Spinal cord (tissue), 10 donors: ENCODE results near the gene TBC1D22A. TPM values are rescaled to one million over a fixed set of nuclear protein-coding genes. Genes with fewer than 3 reads are reported as not detected.
A peak's percentile ranks its signal among the peaks of the same experiment; 100 is the strongest.

Source experiments
- DNase-seq, 6 donors: peaks; one replicate each; pipeline versions ENCODE4 v3.0.0 to v3.0.0-alpha.2; 2013 to 2015; ENCODE audit warnings: low spot score in 6 of 6, low read depth in 4 of 6
- H3K27ac ChIP-seq: one replicate; pipeline ENCODE4 v1.5.1; 2013; ENCODE audit warnings: low read depth, low read length, control low read depth
- H3K27me3 ChIP-seq: one replicate; pipeline ENCODE4 v1.6.1; 2013; ENCODE audit warnings: low read length; ENCODE audit not compliant: control insufficient read depth, insufficient read depth
- H3K36me3 ChIP-seq: one replicate; pipeline ENCODE4 v1.6.1; 2013; ENCODE audit warnings: low read length; ENCODE audit not compliant: control insufficient read depth, insufficient read depth
- H3K4me1 ChIP-seq: one replicate; pipeline ENCODE4 v1.6.1; 2013; ENCODE audit warnings: low read length; ENCODE audit not compliant: control insufficient read depth, insufficient read depth
- H3K4me3 ChIP-seq: one replicate; pipeline ENCODE4 v1.5.1; 2013; ENCODE audit warnings: low read depth, low read length, control low read depth
- H3K9me3 ChIP-seq: one replicate; pipeline ENCODE4 v1.6.1; 2013; ENCODE audit warnings: low read length; ENCODE audit not compliant: control insufficient read depth, insufficient read depth
- WGBS: methylation state at CpG from one replicate; pipeline ENCODE4 v1.1.5; 2013; ENCODE audit warnings: missing lambda C conversion rate; ENCODE audit not compliant: insufficient coverage; 5-methylcytosine and 5-hydroxymethylcytosine counted together
- polyA plus RNA-seq, 2 donors: library from polyadenylated mRNA; unstranded; fragments of 120-200 nt; gene quantifications; one replicate each; pipeline ENCODE4 v1.2.1, GENCODE V29; 2013; ENCODE audit not compliant: insufficient read length in 2 of 2
- total RNA-seq, 2 donors: library from RNA; depleted of rRNA in 1 of 2; stranded (reverse); fragments of 120-200 nt in 1 of 2; fragments of >200 nt in 1 of 2; gene quantifications; one replicate each; pipeline versions ENCODE4 v1.2.3 to v1.2.4, GENCODE V29; 2013 to 2014
- donor health status: healthy.

Gene TBC1D22A
- total and polyA plus RNA-seq, 4 donors, result 7.1 to 14.6 (median 10.8) TPM

DNA sequence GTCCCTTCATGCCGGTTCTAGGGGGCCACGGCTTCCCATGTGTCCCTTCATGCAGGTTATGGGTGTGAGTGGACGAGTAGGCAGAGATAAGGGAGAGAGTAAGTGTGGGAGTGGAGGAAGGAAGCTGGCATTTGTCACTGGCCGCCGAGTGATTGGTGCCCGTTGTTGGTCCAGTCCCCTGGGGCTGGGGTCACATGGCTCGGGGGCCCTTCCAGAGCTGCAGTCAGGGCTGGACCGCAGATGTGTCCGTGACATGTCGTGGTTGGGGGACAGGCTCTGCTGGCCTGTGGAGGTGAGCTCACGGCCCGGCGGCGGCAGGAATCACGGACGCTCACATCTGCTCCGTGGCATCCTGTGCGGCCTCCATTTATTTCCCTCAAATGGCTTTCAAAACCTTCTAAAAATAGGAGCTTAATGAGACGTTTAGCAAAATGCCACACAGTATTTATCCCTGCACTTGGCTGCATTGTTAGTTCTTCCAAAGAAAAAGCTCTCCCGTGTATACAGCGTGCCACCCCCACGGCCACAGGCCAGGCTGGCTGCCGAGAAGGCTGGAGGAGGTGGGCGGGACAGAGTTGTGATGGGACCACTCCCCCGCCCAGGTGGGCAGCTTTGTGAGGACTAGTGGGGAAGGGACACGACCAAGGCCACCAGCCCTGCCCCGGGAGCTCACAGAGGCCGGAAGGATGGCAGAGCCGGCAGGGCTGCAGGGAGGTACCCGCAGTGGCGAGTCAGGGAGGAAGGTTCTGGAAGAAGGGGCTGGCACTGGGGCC, 386.7 kb downstream of the TBC1D22A start:
- H3K4me3 ChIP-seq, result no peak overlapping the region
- 67% methylated on average over 30 of the region's 31 CpGs for WGBS
- no peaks in the 10 kb centered on the region for H3K9me3 ChIP-seq
- H3K27me3 ChIP-seq, result no peaks in the 10 kb centered on the region
- H3K36me3 ChIP-seq, result peaks cover 22% of the 10 kb centered on the region
- no peak overlapping the region for H3K27ac ChIP-seq
- H3K4me1 ChIP-seq, result peaks cover 19% of the 10 kb centered on the region
- peak in 1 of 6 donors; percentile 65 for DNase-seq

DNA sequence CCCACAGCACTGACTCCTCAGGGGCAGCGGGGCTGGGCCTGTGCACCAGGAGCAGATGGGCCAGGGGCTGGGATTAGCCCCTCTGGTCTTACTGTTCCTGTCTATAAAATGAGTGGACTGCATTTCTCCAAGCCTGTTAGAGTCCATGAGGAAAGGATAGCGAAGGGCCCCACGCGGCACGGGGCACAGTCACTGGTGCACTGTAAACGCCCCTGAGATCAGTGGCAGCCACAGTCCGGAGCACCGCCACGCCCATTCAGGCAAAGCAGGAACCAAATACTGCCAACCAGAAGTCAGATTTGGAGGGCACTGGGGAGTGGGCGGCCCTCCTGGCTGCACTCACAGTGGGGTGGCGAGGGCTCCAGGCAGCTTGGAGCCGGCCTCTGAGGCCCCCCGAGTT, 387.5 kb downstream of the TBC1D22A start:
- no peak overlapping the region for H3K27ac ChIP-seq
- H3K4me1 ChIP-seq, result peaks cover 27% of the 10 kb centered on the region
- 94% methylated on average over 13 of the region's 13 CpGs for WGBS
- H3K36me3 ChIP-seq, result peaks cover 22% of the 10 kb centered on the region
- H3K27me3 ChIP-seq, result no peaks in the 10 kb centered on the region
- no peak for DNase-seq
- H3K4me3 ChIP-seq, result no peak overlapping the region
- H3K9me3 ChIP-seq, result no peaks in the 10 kb centered on the region

DNA sequence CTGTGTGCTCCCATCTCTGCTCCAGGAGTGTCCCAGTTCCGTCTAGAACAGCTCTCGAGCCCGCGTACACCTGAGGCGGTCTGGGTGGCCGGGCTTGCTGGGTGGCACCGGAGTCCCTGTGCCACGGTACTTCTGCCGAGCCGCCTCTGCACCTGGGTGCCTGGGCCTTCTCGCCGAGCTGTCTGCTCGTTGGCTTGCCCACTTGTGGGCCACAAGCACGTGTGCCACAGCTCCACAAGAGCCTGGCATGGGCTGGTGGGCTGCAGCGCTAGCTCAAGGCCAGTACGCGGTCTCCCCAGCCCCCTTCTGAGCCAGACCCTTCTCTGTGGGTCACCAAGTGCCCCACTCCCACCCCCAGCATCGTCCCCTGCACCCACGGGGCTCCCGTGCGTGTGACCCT, 388.0 kb downstream of the TBC1D22A start:
- DNase-seq, result no peak
- peaks cover 32% of the 10 kb centered on the region for H3K4me1 ChIP-seq
- no peak overlapping the region for H3K27ac ChIP-seq
- no peaks in the 10 kb centered on the region for H3K9me3 ChIP-seq
- WGBS, result 98% methylated on average over 21 of the region's 21 CpGs
- H3K27me3 ChIP-seq, result no peaks in the 10 kb centered on the region
- H3K4me3 ChIP-seq, result no peak overlapping the region
- peaks cover 22% of the 10 kb centered on the region for H3K36me3 ChIP-seq

DNA sequence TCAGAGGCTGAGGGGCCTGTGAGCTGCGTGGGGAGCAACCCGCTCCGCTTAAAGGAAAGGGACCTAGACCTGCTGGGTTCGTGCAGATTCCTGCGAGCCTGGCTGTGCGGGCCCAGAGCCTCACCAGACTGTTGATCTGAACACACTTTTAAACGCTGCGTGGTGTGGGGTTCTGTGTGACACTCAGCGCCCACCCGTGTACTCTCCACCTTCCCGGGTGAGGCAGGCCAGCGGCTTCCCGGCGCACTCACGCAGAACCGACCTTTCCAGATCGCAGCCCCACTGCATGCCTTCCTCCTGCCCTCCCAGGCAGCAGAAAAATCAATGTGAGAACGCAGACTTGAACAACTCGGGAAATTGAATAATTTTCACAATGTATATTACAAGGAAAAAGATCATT, 388.6 kb downstream of the TBC1D22A start:
- no peaks in the 10 kb centered on the region for H3K27me3 ChIP-seq
- H3K4me3 ChIP-seq, result no peak overlapping the region
- peaks cover 22% of the 10 kb centered on the region for H3K36me3 ChIP-seq
- H3K27ac ChIP-seq, result no peak overlapping the region
- WGBS, result 98% methylated on average over 15 of the region's 19 CpGs
- H3K4me1 ChIP-seq, result peaks cover 34% of the 10 kb centered on the region
- no peaks in the 10 kb centered on the region for H3K9me3 ChIP-seq
- no peak for DNase-seq

DNA sequence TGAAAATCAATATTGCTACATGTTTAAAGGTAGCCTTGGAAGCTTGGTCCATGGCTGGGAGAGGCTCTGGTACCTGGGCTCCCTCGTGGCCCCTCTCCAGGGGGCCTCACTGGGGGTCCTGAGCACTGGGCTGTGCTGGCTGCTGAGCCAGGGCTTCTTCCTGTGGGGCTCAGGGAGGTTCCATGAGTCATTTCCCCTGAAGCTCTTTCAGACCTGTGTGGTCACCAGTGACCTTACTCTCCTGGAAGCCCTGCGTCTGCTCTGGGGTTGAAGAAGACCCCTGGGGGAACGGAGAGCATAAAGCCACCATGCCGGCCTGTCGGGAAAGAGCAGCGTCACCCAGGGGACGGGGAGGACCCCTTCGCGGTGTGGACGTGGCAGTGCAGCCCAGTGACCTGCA, 389.0 kb downstream of the TBC1D22A start:
- Histone ChIP-seq H3K4me3 (no peak overlapping the region), H3K4me1 (peaks cover 34% of the 10 kb centered on the region), H3K9me3 (no peaks in the 10 kb centered on the region), H3K27ac (no peak overlapping the region), H3K27me3 (no peaks in the 10 kb centered on the region), H3K36me3 (peaks cover 22% of the 10 kb centered on the region)
- 88% methylated on average over 10 of the region's 10 CpGs for WGBS
- no peak for DNase-seq

DNA sequence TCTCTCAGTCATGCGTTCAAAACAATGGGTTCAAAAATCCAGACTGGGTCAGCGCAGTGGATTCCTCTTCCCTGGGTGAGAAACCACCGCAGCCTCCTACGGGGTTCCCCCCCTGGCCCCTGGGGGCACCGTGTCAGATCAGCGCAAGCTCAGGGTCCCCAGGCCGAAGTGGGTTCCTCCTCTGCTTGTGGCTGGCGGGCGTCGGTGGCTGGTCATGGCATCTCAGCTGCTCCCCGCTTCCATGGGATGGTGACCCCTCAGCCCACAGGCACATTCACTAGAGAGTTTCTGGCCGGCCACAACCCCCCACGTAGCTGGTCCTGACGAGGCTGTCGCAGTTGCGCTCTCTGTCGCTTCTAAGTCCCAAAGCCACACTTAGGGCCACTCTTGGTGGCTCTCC, 389.8 kb downstream of the TBC1D22A start:
- no peak for DNase-seq
- 99% methylated on average over 15 of the region's 17 CpGs for WGBS
- Histone ChIP-seq H3K36me3 (peaks cover 26% of the 10 kb centered on the region), H3K4me3 (no peak overlapping the region), H3K27me3 (no peaks in the 10 kb centered on the region), H3K4me1 (peaks cover 34% of the 10 kb centered on the region), H3K27ac (no peak overlapping the region), H3K9me3 (no peaks in the 10 kb centered on the region)

DNA sequence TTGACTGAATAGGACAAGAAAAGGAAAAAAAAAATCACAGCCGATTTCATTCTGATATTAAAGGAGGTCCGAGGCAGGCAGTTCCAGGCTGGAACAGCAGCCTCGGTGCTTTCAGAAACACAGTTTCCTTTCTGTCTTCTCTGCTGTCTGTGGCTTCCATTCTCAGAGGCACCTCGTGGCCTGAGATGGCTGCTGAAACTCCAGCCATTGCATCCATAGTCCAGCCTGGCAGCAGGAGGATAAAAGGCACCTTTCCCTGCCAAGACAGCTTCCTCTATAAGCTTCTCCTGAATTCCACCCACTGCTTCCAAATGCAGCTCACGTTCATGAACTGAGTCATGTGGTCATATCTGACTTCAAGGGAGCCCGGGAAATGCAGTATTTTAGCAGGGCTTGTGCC, 390.5 kb downstream of the TBC1D22A start:
- Histone ChIP-seq H3K27ac (no peak overlapping the region), H3K36me3 (peaks cover 28% of the 10 kb centered on the region), H3K4me1 (peaks cover 34% of the 10 kb centered on the region), H3K9me3 (no peaks in the 10 kb centered on the region), H3K27me3 (no peaks in the 10 kb centered on the region), H3K4me3 (no peak overlapping the region)
- no peak for DNase-seq
- 71% methylated on average over 6 of the region's 6 CpGs for WGBS

DNA sequence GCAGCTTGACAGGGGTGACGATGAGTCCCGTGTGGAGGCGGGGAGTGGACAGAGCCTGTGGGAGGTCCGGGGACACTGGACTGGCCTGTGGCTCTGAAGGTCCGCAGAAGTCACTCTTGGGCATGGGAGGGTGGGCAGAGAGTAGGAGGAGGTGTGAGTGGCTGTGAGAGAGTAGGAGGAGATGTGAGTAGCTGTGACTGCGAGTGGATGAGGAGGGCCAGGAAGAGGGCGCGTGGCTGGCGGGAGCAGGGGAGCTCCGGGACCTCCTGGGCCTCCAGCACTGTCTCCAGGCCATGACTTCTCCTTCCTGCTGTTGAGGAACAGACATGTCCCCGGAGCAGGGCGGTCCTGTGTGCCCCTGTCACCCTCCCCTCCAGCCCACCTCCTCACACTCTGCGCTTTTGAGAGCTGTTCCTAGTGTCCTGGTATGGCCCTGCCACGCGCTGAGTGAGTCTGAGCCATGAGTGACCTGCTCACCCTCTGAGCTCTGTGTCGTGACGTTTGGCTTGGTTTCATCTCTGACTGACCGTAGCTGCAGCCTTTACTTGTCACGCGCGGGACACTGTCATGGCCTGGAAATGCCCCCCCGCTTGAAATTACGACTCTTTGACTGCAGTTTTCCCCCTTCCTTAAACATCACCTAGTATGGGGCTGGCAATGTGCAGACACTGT, 391.5 kb downstream of the TBC1D22A start:
- Histone ChIP-seq H3K27ac (no peak overlapping the region), H3K36me3 (peaks cover 36% of the 10 kb centered on the region), H3K4me1 (peaks cover 27% of the 10 kb centered on the region), H3K27me3 (no peaks in the 10 kb centered on the region), H3K4me3 (no peak overlapping the region), H3K9me3 (no peaks in the 10 kb centered on the region)
- WGBS, result 69% methylated on average over 22 of the region's 23 CpGs
- no peak for DNase-seq

DNA sequence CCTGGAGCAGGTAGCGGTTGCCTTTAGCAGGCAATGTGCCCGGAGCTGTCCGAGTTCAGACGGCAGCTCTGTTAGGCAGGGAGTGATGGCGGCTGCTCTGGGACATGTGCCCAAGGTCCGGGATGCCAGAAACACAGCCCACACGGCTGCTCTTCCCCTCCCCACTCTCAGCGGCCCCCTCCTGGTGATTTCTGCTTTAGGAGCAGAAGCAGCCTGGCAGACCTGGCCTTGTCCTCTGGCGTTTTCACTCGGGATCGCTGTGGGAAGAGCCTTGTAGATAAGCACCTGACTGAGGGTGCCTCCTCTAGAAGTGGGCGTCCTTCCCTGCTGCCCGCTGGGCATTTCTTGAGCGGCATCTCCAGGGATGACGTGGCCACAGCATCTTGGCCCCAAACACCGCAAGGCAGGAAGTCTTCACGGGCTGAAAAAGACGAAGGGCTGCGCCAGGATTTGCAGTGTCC, 392.2 kb downstream of the TBC1D22A start:
- no peak overlapping the region for H3K27ac ChIP-seq

More for the DNA sequence above, 392.2 kb downstream of the TBC1D22A start:
- no peak overlapping the region for H3K4me3 ChIP-seq
- H3K4me1 ChIP-seq, result peaks cover 20% of the 10 kb centered on the region
- H3K9me3 ChIP-seq, result no peaks in the 10 kb centered on the region
- H3K27me3 ChIP-seq, result no peaks in the 10 kb centered on the region
- DNase-seq, result peak; percentile 21 to 90 (median 55)
- WGBS, result 29% methylated on average over 18 of the region's 19 CpGs
- peaks cover 38% of the 10 kb centered on the region for H3K36me3 ChIP-seq
